ENCODE results near the gene PIN4. TPM values are rescaled to one million over a fixed set of nuclear protein-coding genes. Genes with fewer than 3 reads are reported as not detected.

PIN4 gene
- total and polyA plus RNA-seq, 10 of the 15 experiments (the other 5 are each of a cell fraction or from before 2014, with no cell fraction given): 8.2 to 53.6 (median 33.9) TPM

DNA sequence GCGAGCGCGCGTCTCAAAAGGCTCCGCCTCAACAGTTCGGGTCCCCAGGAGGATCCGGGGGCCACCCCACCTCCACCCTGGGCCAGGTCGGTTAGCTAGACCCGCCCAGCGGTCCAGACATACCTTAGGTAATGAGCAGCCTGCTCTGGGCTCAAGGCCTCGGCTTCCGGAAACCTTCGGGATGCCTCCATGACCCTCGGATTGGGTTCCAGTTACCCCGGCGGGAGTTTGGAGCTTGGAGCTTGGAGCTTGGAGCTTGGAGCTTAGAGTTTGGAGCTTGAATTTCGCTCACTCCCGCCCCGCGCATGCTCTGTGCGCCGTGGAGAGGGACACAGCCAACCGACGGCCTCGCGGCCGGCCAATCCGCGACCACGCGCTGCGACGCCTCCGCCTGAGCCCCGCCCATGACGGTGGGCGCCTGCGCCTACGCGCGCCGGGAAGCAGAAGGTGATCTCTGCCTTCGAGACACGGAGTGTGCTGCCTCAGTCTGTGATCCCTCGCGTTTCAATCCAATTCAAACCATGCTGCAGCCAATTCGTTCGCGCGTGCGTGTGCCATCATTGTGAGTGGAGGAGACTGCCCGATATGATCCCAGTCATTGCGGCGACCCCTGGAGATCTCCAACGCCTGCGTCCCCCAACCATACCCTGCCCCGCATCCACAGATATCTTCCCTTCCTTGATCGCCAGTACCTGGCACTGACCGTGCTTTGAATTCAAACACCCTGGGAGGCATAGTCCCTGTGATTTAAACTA, 57.3 kb downstream of the PIN4 start, which contains the start of gene ERCC6L (continued):
- TF ChIP-seq, protein P1, sequence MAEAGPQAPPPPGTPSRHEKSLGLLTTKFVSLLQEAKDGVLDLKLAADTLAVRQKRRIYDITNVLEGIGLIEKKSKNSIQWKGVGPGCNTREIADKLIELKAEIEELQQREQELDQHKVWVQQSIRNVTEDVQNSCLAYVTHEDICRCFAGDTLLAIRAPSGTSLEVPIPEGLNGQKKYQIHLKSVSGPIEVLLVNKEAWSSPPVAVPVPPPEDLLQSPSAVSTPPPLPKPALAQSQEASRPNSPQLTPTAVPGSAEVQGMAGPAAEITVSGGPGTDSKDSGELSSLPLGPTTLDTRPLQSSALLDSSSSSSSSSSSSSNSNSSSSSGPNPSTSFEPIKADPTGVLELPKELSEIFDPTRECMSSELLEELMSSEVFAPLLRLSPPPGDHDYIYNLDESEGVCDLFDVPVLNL (IDR thresholded peaks at IDR 0.05; ENCODE audit: low read depth, low read length): peak; percentile 89
- TF ChIP-seq MXI1 (IDR thresholded peaks at IDR 0.05; ENCODE audit: low read depth, low read length) (no peak), EED (IDR thresholded peaks at IDR 0.05; ENCODE audit: low read depth) (no peak), CHD2 (IDR thresholded peaks at IDR 0.05; ENCODE audit: borderline replicate concordance, low read depth, low read length) (0 out of 2 replicates have a peak, but pooled peaks have one; percentile 47), EGR1 (IDR thresholded peaks at IDR 0.05; ENCODE audit: borderline replicate concordance in 1 of 2, low read depth in 2 of 2, low read length in 2 of 2) (peak in 1 of 2 experiments; percentile 52; a peak in 1 of 3 replicates), RB1 (IDR thresholded peaks at IDR 0.05; ENCODE audit: borderline replicate concordance) (0 out of 2 replicates have a peak, but pooled peaks have one; percentile 57), POLR2AphosphoS2 (IDR thresholded peaks at IDR 0.05; ENCODE audit: low read depth, low read length) (0 out of 2 replicates have a peak, but pooled peaks have one; percentile 33), IKZF1 (conservative IDR thresholded peaks at IDR 0.05) (peak; percentile 42), NFYB (IDR thresholded peaks at IDR 0.05; ENCODE audit: insufficient read depth, low read depth, low read length) (peak; percentile 76; the same call in 1 of the 2 replicates)
- TF ChIP-seq, protein P2, sequence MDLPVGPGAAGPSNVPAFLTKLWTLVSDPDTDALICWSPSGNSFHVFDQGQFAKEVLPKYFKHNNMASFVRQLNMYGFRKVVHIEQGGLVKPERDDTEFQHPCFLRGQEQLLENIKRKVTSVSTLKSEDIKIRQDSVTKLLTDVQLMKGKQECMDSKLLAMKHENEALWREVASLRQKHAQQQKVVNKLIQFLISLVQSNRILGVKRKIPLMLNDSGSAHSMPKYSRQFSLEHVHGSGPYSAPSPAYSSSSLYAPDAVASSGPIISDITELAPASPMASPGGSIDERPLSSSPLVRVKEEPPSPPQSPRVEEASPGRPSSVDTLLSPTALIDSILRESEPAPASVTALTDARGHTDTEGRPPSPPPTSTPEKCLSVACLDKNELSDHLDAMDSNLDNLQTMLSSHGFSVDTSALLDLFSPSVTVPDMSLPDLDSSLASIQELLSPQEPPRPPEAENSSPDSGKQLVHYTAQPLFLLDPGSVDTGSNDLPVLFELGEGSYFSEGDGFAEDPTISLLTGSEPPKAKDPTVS (IDR thresholded peaks at IDR 0.05; ENCODE audit: low read depth, low read length): no peak
- TF ChIP-seq, protein P3, sequence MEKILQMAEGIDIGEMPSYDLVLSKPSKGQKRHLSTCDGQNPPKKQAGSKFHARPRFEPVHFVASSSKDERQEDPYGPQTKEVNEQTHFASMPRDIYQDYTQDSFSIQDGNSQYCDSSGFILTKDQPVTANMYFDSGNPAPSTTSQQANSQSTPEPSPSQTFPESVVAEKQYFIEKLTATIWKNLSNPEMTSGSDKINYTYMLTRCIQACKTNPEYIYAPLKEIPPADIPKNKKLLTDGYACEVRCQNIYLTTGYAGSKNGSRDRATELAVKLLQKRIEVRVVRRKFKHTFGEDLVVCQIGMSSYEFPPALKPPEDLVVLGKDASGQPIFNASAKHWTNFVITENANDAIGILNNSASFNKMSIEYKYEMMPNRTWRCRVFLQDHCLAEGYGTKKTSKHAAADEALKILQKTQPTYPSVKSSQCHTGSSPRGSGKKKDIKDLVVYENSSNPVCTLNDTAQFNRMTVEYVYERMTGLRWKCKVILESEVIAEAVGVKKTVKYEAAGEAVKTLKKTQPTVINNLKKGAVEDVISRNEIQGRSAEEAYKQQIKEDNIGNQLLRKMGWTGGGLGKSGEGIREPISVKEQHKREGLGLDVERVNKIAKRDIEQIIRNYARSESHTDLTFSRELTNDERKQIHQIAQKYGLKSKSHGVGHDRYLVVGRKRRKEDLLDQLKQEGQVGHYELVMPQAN (conservative IDR thresholded peaks at IDR 0.05): peak; percentile 95
- TF ChIP-seq, protein P4, sequence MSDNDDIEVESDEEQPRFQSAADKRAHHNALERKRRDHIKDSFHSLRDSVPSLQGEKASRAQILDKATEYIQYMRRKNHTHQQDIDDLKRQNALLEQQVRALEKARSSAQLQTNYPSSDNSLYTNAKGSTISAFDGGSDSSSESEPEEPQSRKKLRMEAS (IDR thresholded peaks at IDR 0.05; ENCODE audit: low read depth, low read length): peak; percentile 75

Measured in GM12878 (cell line).